Uterus (tissue), 2 donors: ENCODE data around the gene CD48.

Experiments
- CTCF ChIP-seq, 4 experiments: fragments of 200-600 bp in 2 of 4; fragments of 450-650 bp in 2 of 4; sonication (generic) in 2 of 4; IDR thresholded peaks; one replicate each; pipeline ENCODE4 v1.5.1; 2016 to 2019; ENCODE audit warnings: antibody characterized with exemption in 4 of 4, mild to moderate bottlenecking in 2 of 4, moderate library complexity in 1 of 4
- POLR2A ChIP-seq, 2 donors: fragments of 450-650 bp; IDR thresholded peaks; one replicate each; pipeline ENCODE4 v1.6.1; 2016; ENCODE audit warnings: antibody characterized with exemption in 2 of 2, mild to moderate bottlenecking in 1 of 2, moderate library complexity in 1 of 2

GRCh38 chr1:160636076-160636475 is 75.5 kb downstream of the CD48 start:
- no peak for TF ChIP-seq CTCF (IDR thresholded peaks at IDR 0.05)
- no peak for TF ChIP-seq POLR2A (IDR thresholded peaks at IDR 0.05)
